ENCODE measurements around the gene NAMPT.

GRCh38 chr7:106316947-106317346 is 32.2 kb upstream of the NAMPT start:
- TF ChIP-seq CTCF (IDR thresholded peaks at IDR 0.05; ENCODE audit: insufficient read depth, low read length), result no peak
- TF ChIP-seq REST (IDR thresholded peaks at IDR 0.05; ENCODE audit: insufficient replicate concordance, low read depth), result no peak
- TF ChIP-seq POLR2AphosphoS5 (IDR thresholded peaks at IDR 0.05; ENCODE audit: low read depth), result no peak
- no peak for TF ChIP-seq GABPA (IDR thresholded peaks at IDR 0.05; ENCODE audit: low read depth)
- no peak for TF ChIP-seq SPI1 (IDR thresholded peaks at IDR 0.05; ENCODE audit: borderline replicate concordance, low read depth)
